K562 (cell line): ENCODE measurements around the gene EZH1. TPM values are rescaled to one million over a fixed set of nuclear protein-coding genes. Genes with fewer than 3 reads are reported as not detected.

Source experiments
- ARHGAP35 ChIP-seq: fragments of 450-650 bp; IDR thresholded peaks from 2 replicates; pipeline ENCODE4 v1.6.1; 2018; ENCODE audit not compliant: partially characterized antibody
- ARID2 ChIP-seq: fragments of 450-650 bp; IDR thresholded peaks from 2 replicates; pipeline ENCODE4 v1.6.1; 2017; ENCODE audit warnings: antibody characterized with exemption, mild to moderate bottlenecking
- CAMTA2 ChIP-seq: fragments of 250-450 bp; sonication (Bioruptor Pico); conservative IDR thresholded peaks from 2 replicates; pipeline ENCODE4 v1.5.1; 2022
- CSDE1 ChIP-seq, 2 experiments: fragments of 450-650 bp; IDR thresholded peaks; 2 replicates each; pipeline ENCODE4 v1.6.1; 2016; ENCODE audit warnings: mild to moderate bottlenecking in 1 of 2
- CTCF ChIP-seq, 3 experiments: IDR thresholded peaks in 2 of 3; conservative IDR thresholded peaks in 1 of 3; 2 replicates each; pipeline ENCODE4 v1.5.1; 2011 to 2012; ENCODE audit warnings: low read length in 3 of 3, mild to moderate bottlenecking in 3 of 3, control low read depth in 2 of 3, improper control_type of control experiment in 1 of 3, inconsistent platforms in 1 of 3, low read depth in 1 of 3, mixed read lengths in 1 of 3, moderate library complexity in 1 of 3; ENCODE audit not compliant: insufficient read depth in 2 of 3
- DNMT1 ChIP-seq: fragments of 450-650 bp; IDR thresholded peaks from 2 replicates; pipeline ENCODE4 v1.6.1; 2016; ENCODE audit warnings: antibody characterized with exemption, mild to moderate bottlenecking
- DPF2 ChIP-seq: fragments of 450-650 bp; IDR thresholded peaks from 2 replicates; pipeline ENCODE4 v1.6.1; 2016
- ERF ChIP-seq: fragments of 450-650 bp; formaldehyde crosslinking; IDR thresholded peaks from 2 replicates; pipeline ENCODE4 v1.4.0; 2020; ENCODE audit warnings: mild to moderate bottlenecking, mixed read lengths
- GATA2 ChIP-seq: sonication (generic); formaldehyde crosslinking; IDR thresholded peaks from 2 replicates; pipeline ENCODE4 v1.4.0; 2020; ENCODE audit warnings: mild to moderate bottlenecking, missing genetic modification reagents
- HDGF ChIP-seq: fragments of 450-650 bp; IDR thresholded peaks from 2 replicates; pipeline ENCODE4 v1.6.1; 2016
- MAFF ChIP-seq: IDR thresholded peaks from 2 replicates; pipeline ENCODE4 v1.6.1; 2012; ENCODE audit warnings: low read length, improper control_type of control experiment
- MAFK ChIP-seq: IDR thresholded peaks from 2 replicates; pipeline ENCODE4 v1.6.1; 2011; ENCODE audit warnings: low read length, improper control_type of control experiment
- NCOR1 ChIP-seq: fragments of 450-650 bp; IDR thresholded peaks from 2 replicates; pipeline ENCODE4 v1.6.1; 2016; ENCODE audit warnings: mild to moderate bottlenecking, moderate library complexity
- POLR2H ChIP-seq: IDR thresholded peaks from 2 replicates; pipeline ENCODE4 v1.6.1; 2016; ENCODE audit warnings: missing genetic modification characterization, low read depth, mild to moderate bottlenecking, control low read depth, missing compliant biosample characterization, moderate library complexity
- RFX5 ChIP-seq: IDR thresholded peaks from 2 replicates; pipeline ENCODE4 v1.6.1; 2011; ENCODE audit warnings: low read depth, mild to moderate bottlenecking, improper control_type of control experiment, low read length
- SMC3 ChIP-seq: conservative IDR thresholded peaks from 2 replicates; pipeline ENCODE4 v1.6.1; 2011; ENCODE audit warnings: low read depth, low read length, improper control_type of control experiment; ENCODE audit not compliant: insufficient read depth
- SOX6 ChIP-seq: fragments of 450-650 bp; IDR thresholded peaks from 2 replicates; pipeline ENCODE4 v1.6.1; 2014; ENCODE audit warnings: mild to moderate bottlenecking
- THAP12 ChIP-seq: fragments of 250-450 bp; sonication (Bioruptor Pico); IDR thresholded peaks from 2 replicates; pipeline ENCODE4 v1.9.0; 2021; ENCODE audit warnings: mild to moderate bottlenecking, inconsistent platforms
- VEZF1 ChIP-seq: fragments of 200-800 bp; sonication (Bioruptor generic); IDR thresholded peaks from 2 replicates; pipeline ENCODE4 v1.6.1; 2017; ENCODE audit warnings: missing genetic modification characterization, missing compliant biosample characterization
- ZBTB2 ChIP-seq: fragments of 450-650 bp; IDR thresholded peaks from 2 replicates; pipeline ENCODE4 v1.6.1; 2016; ENCODE audit warnings: antibody characterized with exemption
- ZC3H4 ChIP-seq: sonication (generic); formaldehyde crosslinking; IDR thresholded peaks from 2 replicates; pipeline ENCODE4 v1.9.0; 2021; ENCODE audit warnings: missing genetic modification reagents, borderline replicate concordance
- ZKSCAN8 ChIP-seq: fragments of 200-800 bp; sonication (Bioruptor generic); IDR thresholded peaks from 2 replicates; pipeline ENCODE4 v1.6.1; 2016; ENCODE audit warnings: missing genetic modification characterization, missing compliant biosample characterization
- polyA plus RNA-seq, 8 experiments: library from polyadenylated mRNA; depleted of rRNA in 4 of 8; stranded (reverse) in 5 of 8; unstranded in 3 of 8; fragments of >200 nt; fragmentation: Nextera tagmentation in 2 of 8; fragmentation: Illumina TruSeq in 1 of 8; extraction: Ambion mirVana in 2 of 8; extraction: Trizol in 1 of 8; gene quantifications; 2 replicates each; pipeline versions ENCODE4 v1.2.1 to v1.2.3, GENCODE V29; 2011 to 2014; ENCODE audit warnings: inconsistent platforms in 1 of 8, missing spikeins in 1 of 8
- total RNA-seq, 7 experiments: library from RNA; depleted of rRNA in 6 of 7; stranded (reverse); fragments of >200 nt in 6 of 7; fragmentation: Illumina TruSeq in 2 of 7; extraction: Trizol in 2 of 7; gene quantifications; 2 replicates each; pipeline versions ENCODE4 v1.2.1 to v1.2.3, GENCODE V29; 2011 to 2021; ENCODE audit warnings: low replicate concordance in 1 of 7

The EZH1 gene
- total and polyA plus RNA-seq, 9 of the 15 experiments (the other 6 are each of a cell fraction or from before 2014, with no cell fraction given): 8.6 to 40.8 (median 22.9) TPM

GRCh38 chr17:42720996-42721583 is 23.8 kb downstream of the EZH1 start (continued):
- peak; percentile 68 for TF ChIP-seq SMC3
- TF ChIP-seq GATA2 (CRISPR knock-in tag): no peak
- no peak for TF ChIP-seq MAFF
- no peak for TF ChIP-seq ZBTB2
- no peak for TF ChIP-seq DPF2
- no peak for TF ChIP-seq RFX5
- no peak for TF ChIP-seq ZKSCAN8
- no peak for TF ChIP-seq HDGF
- TF ChIP-seq DNMT1: no peak
- no peak for TF ChIP-seq MAFK
- TF ChIP-seq ARID2: peak; percentile 79; the same call in 1 of the 2 replicates
- TF ChIP-seq CAMTA2: no peak
- no peak for TF ChIP-seq ZC3H4
- TF ChIP-seq ARHGAP35: no peak
- peak; percentile 23; the same call in 1 of the 2 replicates for TF ChIP-seq VEZF1 (CRISPR knock-in tag)
- no peak for TF ChIP-seq CSDE1 (IDR thresholded peaks at IDR 0.05)
- TF ChIP-seq THAP12: no peak
- TF ChIP-seq CTCF (IDR thresholded peaks at IDR 0.05 in 2 of 3, conservative IDR thresholded peaks at IDR 0.05 in 1 of 3; ENCODE audit: insufficient read depth in 2 of 3, low read depth in 1 of 3, low read length in 3 of 3): peak; percentile 77 to 90 (median 81)
- 0 out of 2 replicates have a peak, but pooled peaks have one; percentile 28 for TF ChIP-seq SOX6
- TF ChIP-seq ERF: no peak
- TF ChIP-seq POLR2H (tag): no peak
- TF ChIP-seq NCOR1: no peak
